Panc1 (cell line): ENCODE data around the gene ZW10. TPM values are rescaled to one million over a fixed set of nuclear protein-coding genes. Genes with fewer than 3 reads are reported as not detected.
"Not testable (repeated sequence)": the region's sequence is repeated elsewhere in the genome, so short reads cannot be mapped to it uniquely, and the experiment has no call there.

Experiments
- ATAC-seq: fragments of 200-7000 bp; cut with Tn5 transposase; 2 replicates; pipeline ENCODE4 v1.9.1; 2020; ENCODE audit warnings: mild to moderate bottlenecking, moderate library complexity
- BruUV-seq: library from RNA; stranded (reverse); fragments of 400-500 nt; replicated peaks from 2 replicates; lab custom pipeline; 2021; lab: Mats Ljungman, UMichigan
- CTCF ChIA-PET: fragments of 300-600 bp; sonication (Branson Sonifier 250); formaldehyde crosslinking; loops from one replicate; lab custom pipeline; 2022; ENCODE audit warnings: antibody characterized with exemption; lab: Charles Lee
- POLR2A ChIA-PET: fragments of 300-600 bp; sonication (Branson Sonifier 250); formaldehyde crosslinking; loops from one replicate; lab custom pipeline; 2022; ENCODE audit warnings: antibody characterized with exemption; lab: Charles Lee
- DNase-seq: peaks from one replicate; pipeline ENCODE4 v3.0.0-alpha.2; 2010; ENCODE audit warnings: low read depth, low spot score
- H3K27ac ChIP-seq: 2 replicates; pipeline ENCODE4 v1.5.1; 2011; ENCODE audit warnings: mild to moderate bottlenecking, low read length, inconsistent platforms
- H3K27me3 ChIP-seq: fragments of 200-500 bp; sonication (Bioruptor generic); 2 replicates; pipeline ENCODE4 v1.6.0; 2014; ENCODE audit warnings: low read length, inconsistent platforms; ENCODE audit not compliant: control insufficient read depth, insufficient read depth
- H3K36me3 ChIP-seq: fragments of 200-500 bp; sonication (Bioruptor generic); 2 replicates; pipeline ENCODE4 v1.5.1; 2014; ENCODE audit warnings: inconsistent platforms, mild to moderate bottlenecking, low read length, moderate library complexity; ENCODE audit not compliant: control insufficient read depth, insufficient read depth
- H3K4me1 ChIP-seq: 2 replicates; pipeline ENCODE4 v1.5.1; 2011; ENCODE audit warnings: inconsistent platforms, mild to moderate bottlenecking, low read length, moderate library complexity; ENCODE audit not compliant: control insufficient read depth, insufficient read depth
- H3K4me3 ChIP-seq, 2 experiments: 2 replicates each; pipeline ENCODE4 v1.5.1; 2011 to 2012; ENCODE audit warnings: low read depth in 2 of 2, low read length in 2 of 2, mild to moderate bottlenecking in 2 of 2, inconsistent platforms in 1 of 2, moderate library complexity in 1 of 2
- H3K9me3 ChIP-seq: fragments of 200-500 bp; sonication (Bioruptor generic); 2 replicates; pipeline ENCODE4 v1.5.1; 2014; ENCODE audit warnings: low read depth, mild to moderate bottlenecking, inconsistent platforms, low read length, moderate library complexity; ENCODE audit not compliant: control insufficient read depth, insufficient read depth
- POLR2AphosphoS5 ChIP-seq: IDR thresholded peaks from 2 replicates; pipeline ENCODE4 v1.6.1; 2012; ENCODE audit warnings: mild to moderate bottlenecking, low read depth, low read length, moderate library complexity
- SIN3A ChIP-seq: IDR thresholded peaks from 2 replicates; pipeline ENCODE4 v1.6.1; 2012; ENCODE audit warnings: low read depth, mild to moderate bottlenecking, low read length, moderate library complexity, borderline replicate concordance; ENCODE audit not compliant: insufficient read depth
- TCF7L2 ChIP-seq: IDR thresholded peaks from 2 replicates; pipeline ENCODE4 v1.6.1; 2011; ENCODE audit warnings: mild to moderate bottlenecking, low read depth, low read length, inconsistent platforms
- in situ Hi-C: cut with HindIII; loops from 2 replicates; pipeline ENCODE4 v1.10.0; 2016; ENCODE audit warnings: low sequenced_read_pairs, low pct_unique_long_range_greater_than_20kb
- intact Hi-C: fragments of 100-400 bp; cut with micrococcal nuclease; formaldehyde crosslinking; loops from one replicate; pipeline ENCODE4 v1.10.0; 2022; ENCODE audit not compliant: unreplicated experiment
- total RNA-seq: library from RNA; stranded (reverse); gene quantifications from one replicate; pipeline ENCODE4 v1.2.1, GENCODE V29; 2021; ENCODE audit not compliant: unreplicated experiment
- TF ChIP-seq, protein P1 (sequence below), 2 experiments: IDR thresholded peaks; 2 replicates each; pipeline ENCODE4 v1.6.1; 2011 to 2012; ENCODE audit warnings: low read depth in 2 of 2, control low read depth in 1 of 2, low read length in 1 of 2, mild to moderate bottlenecking in 1 of 2, moderate library complexity in 1 of 2; ENCODE audit not compliant: insufficient read depth in 1 of 2
- TF ChIP-seq, protein P2 (sequence below): fragments of 450-650 bp; IDR thresholded peaks from 2 replicates; pipeline ENCODE4 v1.5.1; 2017; ENCODE audit warnings: mild to moderate bottlenecking

Gene ZW10
- total RNA-seq, 1 experiment from 2014 or later, result 31.5 TPM

DNA sequence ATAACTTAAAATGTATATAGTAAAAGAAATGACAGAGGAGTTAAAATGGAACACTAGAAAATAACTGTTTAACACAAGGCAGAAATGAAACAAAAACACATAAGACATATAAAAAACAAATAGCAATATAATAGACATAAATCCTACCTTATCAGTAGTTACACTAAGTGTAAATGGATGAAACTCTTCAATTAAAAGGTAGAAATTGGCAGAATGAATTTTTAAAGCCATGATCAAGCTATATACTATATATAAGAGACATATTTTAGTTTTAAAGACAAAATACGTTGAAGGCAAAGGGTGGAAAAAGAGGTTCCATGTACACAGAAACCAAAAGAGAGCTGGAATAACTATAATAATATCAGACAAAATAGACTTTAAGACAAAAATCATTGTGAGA, 62.5 kb downstream of the ZW10 start:
- Histone ChIP-seq H3K4me1 (no peaks in the 10 kb centered on the region), H3K4me3 (no peak overlapping the region), H3K27me3 (no peaks in the 10 kb centered on the region), H3K27ac (no peak overlapping the region), H3K9me3 (no peaks in the 10 kb centered on the region; the same call in 1 of the 2 replicates), H3K36me3 (no peaks in the 10 kb centered on the region)
- no peak for DNase-seq
- ChIA-PET CTCF (no interaction called here), POLR2A (no interaction called here)
- TF ChIP-seq TCF7L2, result no peak
- no peak for TF ChIP-seq POLR2AphosphoS5
- TF ChIP-seq, protein P1, sequence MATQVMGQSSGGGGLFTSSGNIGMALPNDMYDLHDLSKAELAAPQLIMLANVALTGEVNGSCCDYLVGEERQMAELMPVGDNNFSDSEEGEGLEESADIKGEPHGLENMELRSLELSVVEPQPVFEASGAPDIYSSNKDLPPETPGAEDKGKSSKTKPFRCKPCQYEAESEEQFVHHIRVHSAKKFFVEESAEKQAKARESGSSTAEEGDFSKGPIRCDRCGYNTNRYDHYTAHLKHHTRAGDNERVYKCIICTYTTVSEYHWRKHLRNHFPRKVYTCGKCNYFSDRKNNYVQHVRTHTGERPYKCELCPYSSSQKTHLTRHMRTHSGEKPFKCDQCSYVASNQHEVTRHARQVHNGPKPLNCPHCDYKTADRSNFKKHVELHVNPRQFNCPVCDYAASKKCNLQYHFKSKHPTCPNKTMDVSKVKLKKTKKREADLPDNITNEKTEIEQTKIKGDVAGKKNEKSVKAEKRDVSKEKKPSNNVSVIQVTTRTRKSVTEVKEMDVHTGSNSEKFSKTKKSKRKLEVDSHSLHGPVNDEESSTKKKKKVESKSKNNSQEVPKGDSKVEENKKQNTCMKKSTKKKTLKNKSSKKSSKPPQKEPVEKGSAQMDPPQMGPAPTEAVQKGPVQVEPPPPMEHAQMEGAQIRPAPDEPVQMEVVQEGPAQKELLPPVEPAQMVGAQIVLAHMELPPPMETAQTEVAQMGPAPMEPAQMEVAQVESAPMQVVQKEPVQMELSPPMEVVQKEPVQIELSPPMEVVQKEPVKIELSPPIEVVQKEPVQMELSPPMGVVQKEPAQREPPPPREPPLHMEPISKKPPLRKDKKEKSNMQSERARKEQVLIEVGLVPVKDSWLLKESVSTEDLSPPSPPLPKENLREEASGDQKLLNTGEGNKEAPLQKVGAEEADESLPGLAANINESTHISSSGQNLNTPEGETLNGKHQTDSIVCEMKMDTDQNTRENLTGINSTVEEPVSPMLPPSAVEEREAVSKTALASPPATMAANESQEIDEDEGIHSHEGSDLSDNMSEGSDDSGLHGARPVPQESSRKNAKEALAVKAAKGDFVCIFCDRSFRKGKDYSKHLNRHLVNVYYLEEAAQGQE (IDR thresholded peaks at IDR 0.05; ENCODE audit: insufficient read depth in 1 of 2, low read depth in 2 of 2, low read length in 1 of 2), result no peak
- TF ChIP-seq, protein P2, sequence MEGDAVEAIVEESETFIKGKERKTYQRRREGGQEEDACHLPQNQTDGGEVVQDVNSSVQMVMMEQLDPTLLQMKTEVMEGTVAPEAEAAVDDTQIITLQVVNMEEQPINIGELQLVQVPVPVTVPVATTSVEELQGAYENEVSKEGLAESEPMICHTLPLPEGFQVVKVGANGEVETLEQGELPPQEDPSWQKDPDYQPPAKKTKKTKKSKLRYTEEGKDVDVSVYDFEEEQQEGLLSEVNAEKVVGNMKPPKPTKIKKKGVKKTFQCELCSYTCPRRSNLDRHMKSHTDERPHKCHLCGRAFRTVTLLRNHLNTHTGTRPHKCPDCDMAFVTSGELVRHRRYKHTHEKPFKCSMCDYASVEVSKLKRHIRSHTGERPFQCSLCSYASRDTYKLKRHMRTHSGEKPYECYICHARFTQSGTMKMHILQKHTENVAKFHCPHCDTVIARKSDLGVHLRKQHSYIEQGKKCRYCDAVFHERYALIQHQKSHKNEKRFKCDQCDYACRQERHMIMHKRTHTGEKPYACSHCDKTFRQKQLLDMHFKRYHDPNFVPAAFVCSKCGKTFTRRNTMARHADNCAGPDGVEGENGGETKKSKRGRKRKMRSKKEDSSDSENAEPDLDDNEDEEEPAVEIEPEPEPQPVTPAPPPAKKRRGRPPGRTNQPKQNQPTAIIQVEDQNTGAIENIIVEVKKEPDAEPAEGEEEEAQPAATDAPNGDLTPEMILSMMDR, result no peak
- TF ChIP-seq SIN3A, result no peak
- ATAC-seq, result no peak
- intact Hi-C loops (no loop called here), in situ Hi-C loops (no loop called here)
- no TSS peak for BruUV-seq

DNA sequence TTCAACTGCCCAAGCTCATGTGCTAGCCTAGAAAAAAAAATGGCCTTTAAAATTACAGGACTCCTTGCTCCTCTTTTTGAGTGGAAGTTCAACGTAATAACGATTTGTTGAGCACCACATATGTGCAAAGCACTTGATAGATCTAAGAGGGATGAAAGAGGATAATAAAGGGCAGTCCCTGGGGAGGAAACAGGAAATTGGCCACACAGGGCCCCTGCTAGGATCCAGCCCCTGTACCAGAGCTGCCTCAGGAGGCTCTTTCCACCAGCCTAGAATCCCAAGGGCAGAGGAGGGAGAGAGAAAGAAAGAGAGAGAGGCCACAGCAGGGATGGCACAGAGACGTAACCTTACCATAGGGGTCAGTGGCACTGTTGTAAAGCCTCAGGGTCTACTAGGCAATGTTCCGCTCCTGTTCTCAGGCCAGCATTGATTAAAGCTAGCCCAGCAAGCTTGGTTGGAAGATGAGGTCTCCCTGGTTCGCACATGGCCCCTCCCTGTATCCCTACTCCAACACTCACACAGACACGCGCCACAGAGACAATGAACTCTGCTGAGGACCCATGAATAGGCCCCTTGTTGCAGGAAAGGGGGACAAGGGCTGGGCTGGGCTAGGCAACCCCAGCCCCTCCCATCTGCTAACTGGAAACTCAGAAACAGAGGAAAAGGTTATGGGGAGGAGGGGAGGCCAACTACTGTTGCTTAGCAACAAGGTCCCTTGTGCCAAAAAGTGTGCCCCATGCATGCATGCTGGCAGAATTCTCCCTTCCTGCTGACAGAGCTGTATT, 67.4 kb downstream of the ZW10 start, which contains the start of gene TMPRSS5:
TMPRSS5 (minus strand) TSS at position 438 of the 785 bp plus-strand sequence; CDS start at position 354, 84 bp downstream.
- no peak within 1 kb of the TSS for H3K4me3 ChIP-seq
- H3K27ac ChIP-seq, result peak within 1 kb of the TSS; percentile 17; the same call in 1 of the 2 replicates
- ATAC-seq, result no peak
- DNase-seq, result no peak
- no peaks in the 10 kb centered on the region; the same call in 1 of the 2 replicates for H3K9me3 ChIP-seq
- in situ Hi-C loops (no loop called here), intact Hi-C loops (no loop called here)
- no peaks in the 10 kb centered on the region for H3K27me3 ChIP-seq
- H3K4me1 ChIP-seq, result no peaks in the 10 kb centered on the region
- no TSS peak for BruUV-seq
- no peaks in the 10 kb centered on the region for H3K36me3 ChIP-seq
- ChIA-PET CTCF (no interaction called here), POLR2A (no interaction called here)
- TF ChIP-seq SIN3A, result no peak
- TF ChIP-seq TCF7L2, result no peak
- TF ChIP-seq POLR2AphosphoS5, result no peak
- TF ChIP-seq, protein P1 (IDR thresholded peaks at IDR 0.05; ENCODE audit: insufficient read depth in 1 of 2, low read depth in 2 of 2, low read length in 1 of 2), result no peak
- TF ChIP-seq, protein P2, result no peak

DNA sequence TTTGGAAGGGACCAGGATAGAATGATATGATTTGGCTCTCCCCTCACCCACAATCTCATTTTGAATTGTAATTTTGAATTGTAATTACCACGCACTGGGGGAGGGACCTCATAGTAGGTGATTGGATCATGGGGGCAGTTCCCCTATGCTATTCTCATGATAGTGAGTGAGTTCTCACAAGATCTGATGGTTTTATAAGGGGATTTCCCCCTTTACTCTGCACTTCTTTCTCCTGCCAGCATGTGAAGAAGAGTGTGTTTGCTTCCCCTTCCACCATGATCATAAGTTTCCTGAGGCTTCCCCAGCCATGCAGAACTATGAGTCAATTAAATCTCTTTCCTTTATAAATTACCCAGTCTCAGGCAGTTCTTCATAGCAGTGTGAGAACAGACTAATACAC, 69.9 kb downstream of the ZW10 start:
- DNase-seq, in situ Hi-C loops, H3K9me3 ChIP-seq, H3K4me3 ChIP-seq, CTCF ChIA-PET, BruUV-seq, intact Hi-C loops, H3K27ac ChIP-seq, POLR2A ChIA-PET, H3K4me1 ChIP-seq, ATAC-seq, H3K27me3 ChIP-seq, H3K36me3 ChIP-seq: not testable (repeated sequence)
